GM12891 (cell line): Measurements from ENCODE around the gene ASXL1.

Source experiments
- PAX5 ChIP-seq: IDR thresholded peaks from 2 replicates; pipeline ENCODE4 v1.6.1; 2011; ENCODE audit warnings: low read length, moderate library complexity, mild to moderate bottlenecking; ENCODE audit not compliant: insufficient read depth, severe bottlenecking
- POLR2A ChIP-seq: IDR thresholded peaks from 2 replicates; pipeline ENCODE4 v1.6.1; 2011; ENCODE audit warnings: low read depth, low read length, control low read depth
- POLR2AphosphoS5 ChIP-seq: IDR thresholded peaks from 2 replicates; pipeline ENCODE4 v1.6.1; 2011; ENCODE audit warnings: low read depth, low read length, control low read depth
- SPI1 ChIP-seq: IDR thresholded peaks from 2 replicates; pipeline ENCODE4 v1.6.1; 2011; ENCODE audit warnings: low read depth, low read length, control low read depth
- TAF1 ChIP-seq: IDR thresholded peaks from 2 replicates; pipeline ENCODE4 v1.6.1; 2011; ENCODE audit warnings: low read depth, low read length, control low read depth

- TF ChIP-seq PAX5 (no peak), POLR2AphosphoS5 (no peak), POLR2A (no peak), TAF1 (no peak), SPI1 (peak; percentile 28; the same call in 1 of the 2 replicates)
Observed at GRCh38 chr20:32368925-32369324, 10.8 kb downstream of the ASXL1 start.
